GM23338 (cell line): Measurements from ENCODE around the gene INHBB.

Experiments used
- CTCF ChIP-seq, 2 experiments: fragments of 200-600 bp in 1 of 2; sonication (generic) in 1 of 2; conservative IDR thresholded peaks; 2 replicates each; pipeline versions ENCODE4 v1.5.1 to v1.6.1; 2016 to 2017; ENCODE audit warnings: antibody characterized with exemption in 2 of 2, low read depth in 2 of 2, mild to moderate bottlenecking in 2 of 2, moderate library complexity in 1 of 2
- POLR2AphosphoS5 ChIP-seq: IDR thresholded peaks from 2 replicates; pipeline ENCODE4 v1.6.1; 2016; ENCODE audit warnings: antibody characterized with exemption, low read depth
- TF ChIP-seq, protein P1 (sequence below): IDR thresholded peaks from one replicate; pipeline ENCODE4 v1.6.1; 2018; ENCODE audit warnings: antibody characterized with exemption; ENCODE audit not compliant: unreplicated experiment

GRCh38 chr2:120369250-120369649 lies 23.3 kb downstream of the INHBB start:
- TF ChIP-seq CTCF (conservative IDR thresholded peaks at IDR 0.05; ENCODE audit: low read depth in 2 of 2) (no peak), POLR2AphosphoS5 (no peak)
- TF ChIP-seq, protein P1, sequence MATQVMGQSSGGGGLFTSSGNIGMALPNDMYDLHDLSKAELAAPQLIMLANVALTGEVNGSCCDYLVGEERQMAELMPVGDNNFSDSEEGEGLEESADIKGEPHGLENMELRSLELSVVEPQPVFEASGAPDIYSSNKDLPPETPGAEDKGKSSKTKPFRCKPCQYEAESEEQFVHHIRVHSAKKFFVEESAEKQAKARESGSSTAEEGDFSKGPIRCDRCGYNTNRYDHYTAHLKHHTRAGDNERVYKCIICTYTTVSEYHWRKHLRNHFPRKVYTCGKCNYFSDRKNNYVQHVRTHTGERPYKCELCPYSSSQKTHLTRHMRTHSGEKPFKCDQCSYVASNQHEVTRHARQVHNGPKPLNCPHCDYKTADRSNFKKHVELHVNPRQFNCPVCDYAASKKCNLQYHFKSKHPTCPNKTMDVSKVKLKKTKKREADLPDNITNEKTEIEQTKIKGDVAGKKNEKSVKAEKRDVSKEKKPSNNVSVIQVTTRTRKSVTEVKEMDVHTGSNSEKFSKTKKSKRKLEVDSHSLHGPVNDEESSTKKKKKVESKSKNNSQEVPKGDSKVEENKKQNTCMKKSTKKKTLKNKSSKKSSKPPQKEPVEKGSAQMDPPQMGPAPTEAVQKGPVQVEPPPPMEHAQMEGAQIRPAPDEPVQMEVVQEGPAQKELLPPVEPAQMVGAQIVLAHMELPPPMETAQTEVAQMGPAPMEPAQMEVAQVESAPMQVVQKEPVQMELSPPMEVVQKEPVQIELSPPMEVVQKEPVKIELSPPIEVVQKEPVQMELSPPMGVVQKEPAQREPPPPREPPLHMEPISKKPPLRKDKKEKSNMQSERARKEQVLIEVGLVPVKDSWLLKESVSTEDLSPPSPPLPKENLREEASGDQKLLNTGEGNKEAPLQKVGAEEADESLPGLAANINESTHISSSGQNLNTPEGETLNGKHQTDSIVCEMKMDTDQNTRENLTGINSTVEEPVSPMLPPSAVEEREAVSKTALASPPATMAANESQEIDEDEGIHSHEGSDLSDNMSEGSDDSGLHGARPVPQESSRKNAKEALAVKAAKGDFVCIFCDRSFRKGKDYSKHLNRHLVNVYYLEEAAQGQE: no peak
